GM12874 (cell line): ENCODE data around the gene ANKRD13B.

ENCODE experiments used
- CTCF ChIP-seq: IDR thresholded peaks from 2 replicates; pipeline ENCODE4 v1.5.1; 2011; ENCODE audit warnings: low read depth, mild to moderate bottlenecking, control low read depth, low read length, moderate library complexity; ENCODE audit not compliant: insufficient read depth

ANKRD13B gene

DNA sequence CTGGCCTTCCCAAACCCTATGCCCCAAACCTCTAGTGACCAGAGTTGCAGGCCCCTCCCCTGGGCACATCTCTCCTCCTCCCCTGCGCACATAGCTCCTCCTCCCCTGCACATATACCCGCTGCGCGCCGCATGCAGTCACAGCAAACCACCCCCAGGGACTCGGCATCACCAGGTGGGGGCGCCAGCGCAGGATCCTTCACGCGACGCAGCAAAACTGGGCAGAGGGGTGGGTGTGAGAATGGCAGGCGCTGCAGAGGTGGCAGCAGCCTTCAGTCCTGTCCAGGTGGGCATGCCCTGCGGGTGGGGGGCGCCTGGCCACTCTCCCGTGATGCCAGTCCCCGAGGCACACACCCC is 24.2 kb downstream of the ANKRD13B start:
- TF ChIP-seq CTCF = peak; percentile 96

- TF ChIP-seq CTCF = peak; percentile 98
Observed at GRCh38 chr17:29617481-29618271, 24.7 kb downstream of the ANKRD13B start.

- TF ChIP-seq CTCF = no peak
Observed at GRCh38 chr17:29618272-29619065, 25.5 kb downstream of the ANKRD13B start.

DNA sequence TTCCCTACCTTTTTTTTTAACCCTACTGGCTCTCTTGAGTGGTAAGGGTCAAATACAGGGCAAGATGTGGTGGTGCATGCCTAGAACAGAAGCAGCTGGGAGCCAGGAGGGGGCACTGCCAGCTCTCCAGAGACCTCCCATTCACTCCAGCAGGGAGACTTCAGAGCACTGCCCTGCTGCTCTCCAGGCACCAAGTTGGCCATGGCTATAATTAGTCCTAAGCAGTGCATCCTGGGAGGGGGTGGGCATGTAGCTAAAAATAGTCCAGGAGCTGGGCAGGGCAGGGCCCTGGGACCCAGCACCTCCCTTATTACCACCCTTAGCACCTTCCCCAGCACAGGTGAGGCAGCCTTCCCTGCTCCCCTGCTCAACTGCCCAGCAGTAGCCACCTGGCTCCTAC is 26.3 kb downstream of the ANKRD13B start:
- peak; percentile 36 for TF ChIP-seq CTCF

- TF ChIP-seq CTCF = no peak
Observed at GRCh38 chr17:29620271-29620670, 27.3 kb downstream of the ANKRD13B start.

- no peak for TF ChIP-seq CTCF
Observed at GRCh38 chr17:29620779-29621500, 28.0 kb downstream of the ANKRD13B start.

DNA sequence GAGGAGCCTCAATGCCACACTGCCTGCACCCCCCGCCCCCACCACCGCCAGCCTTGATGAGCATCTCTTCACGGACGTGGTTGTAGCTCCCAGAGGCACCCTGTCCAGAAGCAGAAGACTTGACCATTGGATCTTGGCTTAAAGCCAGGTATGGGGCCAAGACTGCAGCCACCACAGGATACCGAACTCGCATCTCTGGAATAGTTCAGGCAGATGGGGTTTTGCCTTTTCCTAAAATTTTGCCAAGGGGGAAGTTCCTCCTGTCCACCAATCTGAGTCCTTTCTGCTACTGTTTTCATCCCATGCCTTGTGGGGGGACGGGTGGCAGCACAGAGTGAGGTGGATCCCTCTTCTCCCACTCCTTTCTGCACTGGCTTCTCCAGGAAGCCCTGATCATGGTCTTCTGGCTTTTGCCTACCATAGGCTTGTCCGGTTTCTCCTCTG is 28.8 kb downstream of the ANKRD13B start:
- TF ChIP-seq CTCF = no peak
